Esophagus squamous epithelium (tissue), 5 donors: ENCODE measurements around the gene IL22RA1. TPM values are rescaled to one million over a fixed set of nuclear protein-coding genes. Genes with fewer than 3 reads are reported as not detected.

Experiments
- DNase-seq: peaks from one replicate; lab custom pipeline; 2025; lab: John Stamatoyannopoulos, UW
- H3K27ac ChIP-seq, 4 donors: fragments of 200-600 bp; sonication (generic); one replicate each; pipeline ENCODE4 v1.5.1; 2016 to 2019; ENCODE audit warnings: mild to moderate bottlenecking in 1 of 4
- H3K27me3 ChIP-seq, 4 donors: fragments of 200-600 bp; sonication (generic); 1 replicate in 3 of 4; 2 replicates in 1 of 4; pipeline versions ENCODE4 v1.5.1 to v1.6.0; 2017 to 2021; ENCODE audit warnings: antibody characterized with exemption in 1 of 4
- H3K36me3 ChIP-seq, 3 donors: fragments of 200-600 bp; sonication (generic); one replicate each; pipeline ENCODE4 v1.5.1; 2016 to 2019
- H3K4me1 ChIP-seq, 3 donors: fragments of 200-600 bp; sonication (generic); one replicate each; pipeline ENCODE4 v1.5.1; 2017 to 2019
- H3K4me3 ChIP-seq, 4 donors: fragments of 200-600 bp; sonication (generic); 1 replicate in 3 of 4; 2 replicates in 1 of 4; pipeline ENCODE4 v1.5.1; 2016 to 2019; ENCODE audit warnings: mild to moderate bottlenecking in 2 of 4, moderate library complexity in 1 of 4
- H3K9me3 ChIP-seq, 3 donors: fragments of 200-600 bp; sonication (generic); one replicate each; pipeline ENCODE4 v1.5.1; 2016 to 2019
- POLR2A ChIP-seq, 4 donors: fragments of 450-650 bp; IDR thresholded peaks; one replicate each; pipeline ENCODE4 v1.6.1; 2017; ENCODE audit warnings: antibody characterized with exemption in 4 of 4, mild to moderate bottlenecking in 4 of 4, moderate library complexity in 3 of 4
- WGBS, 2 donors: methylation state at CpG; one replicate each; pipeline ENCODE4 v1.1.5; 2018; 5-methylcytosine and 5-hydroxymethylcytosine counted together
- intact Hi-C: fragments of 100-400 bp; cut with DNase I; formaldehyde crosslinking; loops from one replicate; pipeline ENCODE4 v1.15.0; 2022
- total RNA-seq, 4 donors: library from RNA; depleted of rRNA; stranded (reverse); fragments of >200 nt; gene quantifications; one replicate each; pipeline ENCODE4 v1.1.0, GENCODE V29; 2016
- TF ChIP-seq, protein P1 (sequence below), 6 experiments: fragments of 450-650 bp in 4 of 6; fragments of 200-600 bp in 2 of 6; sonication (generic) in 2 of 6; IDR thresholded peaks; one replicate each; pipeline ENCODE4 v1.5.1; 2016 to 2019; ENCODE audit warnings: antibody characterized with exemption in 6 of 6, mild to moderate bottlenecking in 4 of 6, moderate library complexity in 4 of 6
- donor health status: DM: yes; HTN: yes; CAD: no.

The IL22RA1 gene
- total RNA-seq, 4 donors from 2014 or later = 3.6 to 16.0 (median 10.5) TPM

DNA sequence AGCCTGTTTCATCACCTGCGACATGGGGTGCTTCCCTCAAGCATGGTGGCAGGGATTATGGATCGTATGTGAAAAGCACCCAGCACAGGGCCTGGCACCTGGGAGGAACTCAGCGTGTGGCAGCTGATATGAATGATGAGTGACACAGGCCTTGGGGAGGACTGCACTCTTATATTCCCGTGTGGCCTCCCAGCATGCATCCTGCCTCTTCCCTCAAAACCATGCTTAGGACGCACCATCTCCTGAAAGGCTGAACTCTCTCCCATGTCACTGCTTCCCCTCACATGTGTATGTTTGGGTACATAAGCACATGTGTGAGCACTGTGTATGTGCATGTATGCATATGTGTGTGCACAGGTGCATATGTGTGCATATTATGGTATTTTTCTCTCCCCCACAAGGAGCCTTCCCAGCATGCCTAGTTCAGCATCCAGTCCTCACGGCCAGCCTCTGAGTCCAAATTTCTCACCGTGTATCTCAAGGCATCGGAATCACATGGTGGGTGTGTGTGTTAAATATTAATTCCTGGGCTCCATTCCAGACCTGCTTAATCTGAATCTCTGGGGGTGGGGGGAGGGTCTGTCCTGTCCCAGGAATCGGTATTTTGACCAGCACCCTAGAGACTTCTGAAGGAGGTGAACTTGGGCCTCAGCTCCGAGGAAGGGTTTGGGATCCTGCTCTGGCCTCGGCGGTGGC is 43.8 kb downstream of the IL22RA1 start:
- Histone ChIP-seq H3K4me3 (no peak overlapping the region), H3K27ac (no peak overlapping the region), H3K36me3 (no peaks in the 10 kb centered on the region), H3K9me3 (no peaks in the 10 kb centered on the region), H3K4me1 (peaks cover 0 to 16% (median 5%) of the 10 kb centered on the region in 3 donors), H3K27me3 (no peaks in the 10 kb centered on the region)
- intact Hi-C loops = no loop called here
- 71 to 84% methylated on average over 5 to 8 of the region's 12 CpGs for WGBS, 2 donors
- no peak for TF ChIP-seq POLR2A (IDR thresholded peaks at IDR 0.05)
- TF ChIP-seq, protein P1, sequence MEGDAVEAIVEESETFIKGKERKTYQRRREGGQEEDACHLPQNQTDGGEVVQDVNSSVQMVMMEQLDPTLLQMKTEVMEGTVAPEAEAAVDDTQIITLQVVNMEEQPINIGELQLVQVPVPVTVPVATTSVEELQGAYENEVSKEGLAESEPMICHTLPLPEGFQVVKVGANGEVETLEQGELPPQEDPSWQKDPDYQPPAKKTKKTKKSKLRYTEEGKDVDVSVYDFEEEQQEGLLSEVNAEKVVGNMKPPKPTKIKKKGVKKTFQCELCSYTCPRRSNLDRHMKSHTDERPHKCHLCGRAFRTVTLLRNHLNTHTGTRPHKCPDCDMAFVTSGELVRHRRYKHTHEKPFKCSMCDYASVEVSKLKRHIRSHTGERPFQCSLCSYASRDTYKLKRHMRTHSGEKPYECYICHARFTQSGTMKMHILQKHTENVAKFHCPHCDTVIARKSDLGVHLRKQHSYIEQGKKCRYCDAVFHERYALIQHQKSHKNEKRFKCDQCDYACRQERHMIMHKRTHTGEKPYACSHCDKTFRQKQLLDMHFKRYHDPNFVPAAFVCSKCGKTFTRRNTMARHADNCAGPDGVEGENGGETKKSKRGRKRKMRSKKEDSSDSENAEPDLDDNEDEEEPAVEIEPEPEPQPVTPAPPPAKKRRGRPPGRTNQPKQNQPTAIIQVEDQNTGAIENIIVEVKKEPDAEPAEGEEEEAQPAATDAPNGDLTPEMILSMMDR (IDR thresholded peaks at IDR 0.05) = no peak
- DNase-seq = no peak

DNA sequence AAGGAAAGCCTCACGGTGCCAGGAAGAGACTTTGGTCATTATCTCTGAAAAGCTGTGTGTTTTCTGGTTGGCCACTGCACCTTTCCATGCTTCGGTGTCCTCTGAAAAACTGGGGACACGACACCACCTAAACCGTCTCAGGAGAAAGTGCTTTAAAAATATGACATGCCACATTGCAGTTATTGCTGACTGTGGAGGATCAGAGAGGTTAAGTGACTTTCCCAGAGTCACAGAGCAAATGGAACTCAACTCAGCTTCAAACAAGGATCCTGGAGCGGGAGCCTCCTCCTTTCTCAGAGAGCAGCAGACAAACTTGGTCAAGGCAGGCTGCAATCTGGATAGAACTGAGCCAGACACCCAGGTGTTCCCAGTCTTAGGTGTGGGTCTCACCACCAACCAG is 44.8 kb downstream of the IL22RA1 start:
- H3K9me3 ChIP-seq = no peaks in the 10 kb centered on the region
- intact Hi-C loops = no loop called here
- TF ChIP-seq, protein P1 (IDR thresholded peaks at IDR 0.05) = no peak
- TF ChIP-seq POLR2A (IDR thresholded peaks at IDR 0.05) = no peak
- no peak for DNase-seq
- no peak overlapping the region for H3K27ac ChIP-seq
- H3K36me3 ChIP-seq = no peaks in the 10 kb centered on the region
- WGBS, 2 donors = 91 to 98% methylated on average over 5 of the region's 5 CpGs
- H3K4me3 ChIP-seq = no peak overlapping the region
- H3K27me3 ChIP-seq = no peaks in the 10 kb centered on the region
- H3K4me1 ChIP-seq = peaks cover 0 to 10% (median 5%) of the 10 kb centered on the region in 3 donors

DNA sequence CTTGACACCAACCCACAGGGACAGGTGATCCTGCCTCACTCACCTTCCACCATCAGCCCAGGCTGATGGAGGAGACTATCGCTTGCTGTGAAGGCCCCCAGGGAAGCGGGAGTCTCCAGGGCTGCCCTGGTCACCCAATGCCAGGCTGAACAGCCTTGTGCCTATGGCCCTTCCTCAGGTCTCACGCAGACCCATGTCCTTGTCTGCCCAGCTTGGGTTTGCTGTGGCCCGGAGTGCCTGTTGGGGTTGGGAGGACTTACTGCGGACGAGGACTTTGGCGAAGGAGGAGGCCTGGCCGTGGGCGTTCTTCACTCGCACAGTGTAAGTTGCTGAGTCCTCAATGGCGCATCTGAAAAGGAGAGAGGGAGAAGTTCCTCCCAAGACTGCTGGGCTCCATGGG is 45.3 kb downstream of the IL22RA1 start:
- intact Hi-C loops = no loop called here
- no peaks in the 10 kb centered on the region for H3K9me3 ChIP-seq
- WGBS, 2 donors = 80 to 93% methylated on average over 3 to 4 of the region's 11 CpGs

DNA sequence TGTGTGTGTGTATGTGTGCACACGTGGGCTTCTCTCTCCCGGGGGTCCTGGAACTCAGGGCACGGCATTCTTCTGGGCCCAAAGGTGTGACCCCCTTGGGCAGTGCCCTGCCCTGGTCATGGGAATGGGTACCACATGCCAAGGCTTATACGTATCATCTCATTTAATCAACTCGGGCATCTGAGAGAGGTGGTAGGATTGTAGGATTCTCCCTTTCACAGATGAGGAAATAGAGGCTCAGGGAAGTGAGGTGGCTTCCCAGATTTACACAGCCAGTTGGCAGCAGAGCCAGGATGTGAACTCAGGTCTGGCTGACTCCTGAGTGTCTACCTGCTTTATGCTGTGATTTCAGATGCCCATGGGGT is 46.2 kb downstream of the IL22RA1 start:
- H3K4me3 ChIP-seq = no peak overlapping the region
- H3K36me3 ChIP-seq = no peaks in the 10 kb centered on the region
- intact Hi-C loops = no loop called here
- TF ChIP-seq, protein P1 (IDR thresholded peaks at IDR 0.05) = no peak
- no peak for TF ChIP-seq POLR2A (IDR thresholded peaks at IDR 0.05)
- H3K27me3 ChIP-seq = no peaks in the 10 kb centered on the region
- WGBS, 2 donors = 92% methylated on average over 2 of the region's 5 CpGs; no CpG with 5 or more reads in 1 of the 2 donors
- H3K27ac ChIP-seq = no peak overlapping the region
- no peaks in the 10 kb centered on the region for H3K9me3 ChIP-seq
- H3K4me1 ChIP-seq = no peaks in the 10 kb centered on the region
- DNase-seq = no peak

More for the DNA sequence above, 45.3 kb downstream of the IL22RA1 start:
- no peaks in the 10 kb centered on the region for H3K27me3 ChIP-seq
- TF ChIP-seq, protein P1 (IDR thresholded peaks at IDR 0.05) = no peak
- TF ChIP-seq POLR2A (IDR thresholded peaks at IDR 0.05) = no peak
- no peaks in the 10 kb centered on the region for H3K36me3 ChIP-seq
- peaks cover 0 to 6% (median under 1%) of the 10 kb centered on the region in 3 donors for H3K4me1 ChIP-seq
- DNase-seq = no peak
- H3K4me3 ChIP-seq = no peak overlapping the region
- H3K27ac ChIP-seq = no peak overlapping the region

DNA sequence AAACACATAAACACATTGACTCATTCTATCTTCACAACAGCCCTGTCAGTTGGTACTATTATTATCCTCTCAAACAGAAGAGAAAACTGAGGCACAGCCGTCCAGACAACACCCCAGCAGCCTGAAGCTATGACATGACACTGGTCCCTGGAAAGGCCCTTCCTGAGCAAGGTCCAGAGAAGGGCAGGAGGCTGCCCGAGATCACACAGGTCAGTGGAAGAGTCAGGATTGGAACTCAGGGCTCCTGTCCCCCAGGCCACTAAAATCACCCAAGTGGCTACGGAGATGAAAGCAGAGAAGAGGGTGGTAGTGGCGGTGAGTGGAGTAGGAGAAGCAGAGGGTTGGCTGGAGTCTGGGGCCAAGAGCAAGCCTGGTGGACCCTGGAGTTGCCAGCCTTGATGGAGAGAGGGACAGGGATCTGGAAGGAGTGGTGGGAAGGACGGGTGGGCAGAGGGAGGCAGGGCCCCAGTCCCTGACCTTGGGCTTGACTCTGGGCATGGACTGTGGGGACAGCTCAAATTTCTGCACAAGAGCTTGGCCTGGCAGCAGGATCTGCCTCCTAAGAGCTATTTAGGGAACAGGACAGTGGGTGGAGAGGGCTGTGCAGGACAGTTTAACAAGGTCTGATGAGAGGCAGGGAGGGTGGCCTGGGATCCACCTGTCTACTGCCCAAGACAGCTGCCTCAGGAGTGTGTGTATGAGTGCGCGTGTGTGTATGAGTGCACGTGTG is 46.8 kb downstream of the IL22RA1 start:
- no peak for DNase-seq
- intact Hi-C loops = no loop called here
- 85 to 88% methylated on average over 7 of the region's 8 CpGs for WGBS, 2 donors
- no peaks in the 10 kb centered on the region for H3K4me1 ChIP-seq
- no peak overlapping the region for H3K27ac ChIP-seq
- H3K27me3 ChIP-seq = no peaks in the 10 kb centered on the region
- no peak overlapping the region for H3K4me3 ChIP-seq
- no peaks in the 10 kb centered on the region for H3K36me3 ChIP-seq
- TF ChIP-seq, protein P1 (IDR thresholded peaks at IDR 0.05) = no peak
- no peak for TF ChIP-seq POLR2A (IDR thresholded peaks at IDR 0.05)
- no peaks in the 10 kb centered on the region for H3K9me3 ChIP-seq
